ENCODE data around the gene SH2D2A. TPM values are rescaled to one million over a fixed set of nuclear protein-coding genes. Genes with fewer than 3 reads are reported as not detected.

The SH2D2A gene
- total RNA-seq, 1 experiment from 2014 or later = 27.9 TPM

GRCh38 chr1:156857532-156857931, 40.9 kb upstream of the SH2D2A start:
- Mint-ChIP-seq H3K27ac (ENCODE audit: low read depth, unreplicated experiment) (no peak overlapping the region), H3K36me3 (ENCODE audit: insufficient read depth, unreplicated experiment) (no peaks in the 10 kb centered on the region), H3K9me3 (ENCODE audit: unreplicated experiment) (no peaks in the 10 kb centered on the region), H3K27me3 (ENCODE audit: insufficient read depth, unreplicated experiment) (peaks cover 44% of the 10 kb centered on the region), H3K4me1 (ENCODE audit: insufficient read depth, unreplicated experiment) (peaks cover 18% of the 10 kb centered on the region), H3K4me3 (ENCODE audit: unreplicated experiment) (no peak overlapping the region)
- DNase-seq (ENCODE audit: unreplicated experiment) = no peak
- BruUV-seq (replicated peaks) = no TSS peak
- POLR2A ChIA-PET = interaction anchor here (0.7 to 2.4 kb wide), 3 partner anchors 10 to 230 kb away, joined by 4 to 7 read pairs (median 6); no protein-coding TSS in a partner anchor
- CTCF ChIA-PET = interaction anchor here (0.5 to 18.7 kb wide), 19 partner anchors 9 to 305 kb away, joined by 3 to 353 read pairs (median 5); partner anchors contain the start of gene PEAR1
- intact Hi-C loops (cut with micrococcal nuclease) = no loop called here
- TF ChIP-seq CTCF (IDR thresholded peaks at IDR 0.05; ENCODE audit: unreplicated experiment) = no peak

DNA sequence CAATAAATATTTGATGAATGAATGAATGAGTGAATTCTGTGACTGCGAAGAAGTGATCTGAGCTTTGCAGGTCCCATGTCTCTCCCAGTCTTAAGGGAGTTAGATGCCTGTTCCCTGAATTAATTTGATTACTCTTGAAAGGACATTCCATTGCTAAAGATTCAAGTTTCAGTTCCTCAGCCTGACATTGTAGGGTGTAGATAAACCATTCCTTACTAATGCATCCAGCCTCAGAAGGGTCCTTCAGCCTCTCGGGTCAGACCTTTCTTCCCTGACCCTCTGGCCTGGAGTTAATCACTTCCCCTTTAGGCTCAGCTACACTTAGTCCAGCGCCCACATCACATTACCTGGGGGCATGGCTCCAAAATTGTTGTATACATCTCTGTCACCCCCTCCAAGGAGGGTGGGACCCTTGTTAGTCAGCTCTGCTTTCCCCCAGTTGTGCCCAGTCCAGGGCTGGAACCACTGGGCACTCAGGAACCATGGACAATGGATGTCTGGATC, 39.7 kb upstream of the SH2D2A start:
- H3K36me3 Mint-ChIP-seq (ENCODE audit: insufficient read depth, unreplicated experiment) = no peaks in the 10 kb centered on the region
- DNase-seq (ENCODE audit: unreplicated experiment) = no peak
- CTCF ChIA-PET = interaction anchor here (0.6 to 18.7 kb wide), 16 partner anchors 13 to 398 kb away, joined by 3 to 353 read pairs (median 4); partner anchors contain the start of gene PEAR1
- peaks cover 35% of the 10 kb centered on the region for H3K27me3 Mint-ChIP-seq (ENCODE audit: insufficient read depth, unreplicated experiment)
- H3K4me1 Mint-ChIP-seq (ENCODE audit: insufficient read depth, unreplicated experiment) = peaks cover 24% of the 10 kb centered on the region
- no peak overlapping the region for H3K27ac Mint-ChIP-seq (ENCODE audit: low read depth, unreplicated experiment)
- H3K9me3 Mint-ChIP-seq (ENCODE audit: unreplicated experiment) = no peaks in the 10 kb centered on the region
- no TSS peak for BruUV-seq (replicated peaks)
- intact Hi-C loops (cut with micrococcal nuclease) = no loop called here
- no peak overlapping the region for H3K4me3 Mint-ChIP-seq (ENCODE audit: unreplicated experiment)
- POLR2A ChIA-PET = interaction anchor here (1.0 to 2.4 kb wide), 2 partner anchors 9 to 138 kb away, joined by 4 to 7 read pairs; no protein-coding TSS in a partner anchor
- TF ChIP-seq CTCF (IDR thresholded peaks at IDR 0.05; ENCODE audit: unreplicated experiment) = no peak

DNA sequence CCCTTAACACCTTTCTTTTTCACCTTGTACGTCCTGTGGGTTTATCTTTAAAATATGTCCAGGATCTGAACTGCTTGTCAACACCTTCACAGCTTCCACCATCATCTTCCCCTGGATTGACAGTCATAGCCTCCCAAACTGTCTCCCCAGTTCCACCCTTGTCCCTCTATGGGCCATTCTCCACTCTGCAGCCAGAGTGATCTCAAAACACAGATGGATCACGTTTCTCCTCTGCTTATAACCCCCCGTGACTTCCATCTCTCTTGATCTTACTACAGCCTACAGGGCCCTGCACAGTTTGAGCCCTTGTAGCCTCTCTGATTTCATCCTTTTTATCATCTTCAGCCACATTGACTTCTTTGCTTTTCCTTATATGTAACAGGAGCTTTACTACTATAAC, 38.0 kb upstream of the SH2D2A start:
- BruUV-seq (replicated peaks) = no TSS peak
- no peak for TF ChIP-seq CTCF (IDR thresholded peaks at IDR 0.05; ENCODE audit: unreplicated experiment)
- ChIA-PET POLR2A (interaction anchor here (0.8 kb wide), 1 partner anchor 215 kb away, joined by 3 read pairs; no protein-coding TSS in a partner anchor), CTCF (interaction anchor here (0.6 to 18.7 kb wide), 9 partner anchors 14 to 83 kb away, joined by 3 to 353 read pairs (median 5); no protein-coding TSS in a partner anchor)
- H3K4me1 Mint-ChIP-seq (ENCODE audit: insufficient read depth, unreplicated experiment) = peaks cover 19% of the 10 kb centered on the region
- no peaks in the 10 kb centered on the region for H3K9me3 Mint-ChIP-seq (ENCODE audit: unreplicated experiment)
- peaks cover 22% of the 10 kb centered on the region for H3K27me3 Mint-ChIP-seq (ENCODE audit: insufficient read depth, unreplicated experiment)
- DNase-seq (ENCODE audit: unreplicated experiment) = no peak
- intact Hi-C loops (cut with micrococcal nuclease) = no loop called here
- H3K27ac Mint-ChIP-seq (ENCODE audit: low read depth, unreplicated experiment) = no peak overlapping the region
- no peak overlapping the region for H3K4me3 Mint-ChIP-seq (ENCODE audit: unreplicated experiment)
- H3K36me3 Mint-ChIP-seq (ENCODE audit: insufficient read depth, unreplicated experiment) = no peaks in the 10 kb centered on the region

DNA sequence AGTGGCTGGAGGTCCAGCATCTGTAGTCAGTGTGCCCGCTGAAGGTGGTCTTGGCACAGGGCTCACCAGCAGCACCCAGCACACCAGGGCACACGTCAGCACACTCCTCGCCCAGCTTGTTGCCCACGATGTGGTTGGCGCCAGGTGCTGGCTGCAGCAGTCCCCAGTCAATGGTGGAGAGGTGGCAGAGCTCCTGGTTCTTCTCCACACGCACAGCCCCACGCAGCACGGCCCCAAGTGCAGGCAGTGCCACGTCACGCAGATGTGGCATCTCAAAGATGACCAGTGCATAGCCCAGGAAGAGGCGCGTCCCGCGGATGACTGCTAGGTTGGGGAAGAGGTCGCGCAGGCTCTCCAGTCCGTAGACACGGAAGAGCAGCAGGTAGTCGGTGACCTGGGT, 37.1 kb upstream of the SH2D2A start:
- CTCF ChIA-PET = interaction anchor here (0.6 to 18.7 kb wide), 8 partner anchors 15 to 211 kb away, joined by 3 to 353 read pairs (median 5); no protein-coding TSS in a partner anchor
- DNase-seq (ENCODE audit: unreplicated experiment) = no peak
- intact Hi-C loops (cut with micrococcal nuclease) = no loop called here
- TF ChIP-seq CTCF (IDR thresholded peaks at IDR 0.05; ENCODE audit: unreplicated experiment) = no peak
- POLR2A ChIA-PET = no interaction called here
- peaks cover 17% of the 10 kb centered on the region for H3K27me3 Mint-ChIP-seq (ENCODE audit: insufficient read depth, unreplicated experiment)
- H3K4me3 Mint-ChIP-seq (ENCODE audit: unreplicated experiment) = no peak overlapping the region
- H3K9me3 Mint-ChIP-seq (ENCODE audit: unreplicated experiment) = no peaks in the 10 kb centered on the region
- H3K36me3 Mint-ChIP-seq (ENCODE audit: insufficient read depth, unreplicated experiment) = no peaks in the 10 kb centered on the region
- H3K4me1 Mint-ChIP-seq (ENCODE audit: insufficient read depth, unreplicated experiment) = peaks cover 17% of the 10 kb centered on the region
- no peak overlapping the region for H3K27ac Mint-ChIP-seq (ENCODE audit: low read depth, unreplicated experiment)
- BruUV-seq (replicated peaks) = no TSS peak
